ENCODE measurements around the gene TMEM31. TPM values are rescaled to one million over a fixed set of nuclear protein-coding genes. Genes with fewer than 3 reads are reported as not detected.
A peak's percentile ranks its signal among the peaks of the same experiment; 100 is the strongest.

TMEM31 gene
- total and polyA plus RNA-seq, 9 of the 15 experiments (the other 6 are each of a cell fraction or from before 2014, with no cell fraction given), result 0.18 TPM; not detected in 8

DNA sequence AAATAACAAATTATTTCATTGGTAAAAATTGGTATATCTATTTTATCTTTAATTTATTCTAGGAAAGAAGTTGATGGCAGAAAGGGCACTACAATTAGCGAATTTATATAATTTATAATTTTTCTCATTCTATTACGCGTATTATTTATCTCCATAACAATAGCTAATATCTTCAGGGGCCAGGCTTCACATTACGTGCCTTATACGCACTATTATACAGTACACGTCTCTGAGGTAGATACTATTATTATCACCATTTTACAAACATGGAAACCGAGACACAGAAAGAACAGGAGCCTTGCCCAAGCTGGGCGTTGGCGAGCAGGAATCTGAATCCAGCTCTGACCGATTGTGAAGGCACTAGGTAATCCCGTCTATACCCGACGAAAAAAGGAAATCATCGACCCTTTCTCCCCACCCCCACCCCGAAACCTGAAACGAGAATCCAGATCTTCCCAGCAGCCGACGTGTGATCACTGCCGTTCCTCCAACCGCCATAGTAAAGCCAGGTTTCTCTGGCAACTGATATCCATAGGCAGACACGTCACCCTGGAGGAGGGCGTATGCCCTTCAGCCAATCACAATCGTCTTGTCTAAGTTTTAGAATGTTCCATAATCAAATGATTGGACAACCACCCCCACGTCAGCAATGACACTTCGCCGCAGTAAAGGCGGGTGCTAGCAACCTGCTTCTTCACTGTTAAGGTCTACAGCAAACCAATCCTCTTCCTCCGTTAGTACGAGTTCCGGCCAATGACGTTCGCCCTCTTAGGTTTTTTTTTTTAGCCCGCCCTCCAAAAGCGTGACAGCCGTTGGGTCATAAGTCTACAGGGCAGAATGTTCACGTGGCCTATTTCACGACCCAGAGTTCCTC, 24.3 kb upstream of the TMEM31 start, which contains the start of gene MORF4L2 (continued):
- TF ChIP-seq CSDE1 (IDR thresholded peaks at IDR 0.05) (peak in 1 of 2 experiments; percentile 52; a peak in 1 of 4 replicates), CCAR2 (IDR thresholded peaks at IDR 0.05; ENCODE audit: low read depth, low read length) (no peak), MAFG (tag; conservative IDR thresholded peaks at IDR 0.05) (no peak), EWSR1 (IDR thresholded peaks at IDR 0.05; ENCODE audit: borderline replicate concordance, low read depth, partially characterized antibody) (no peak), ARID2 (IDR thresholded peaks at IDR 0.05) (no peak), HNRNPL (IDR thresholded peaks at IDR 0.05; ENCODE audit: low read depth, low read length) (no peak), SMAD1 (IDR thresholded peaks at IDR 0.05; ENCODE audit: low read depth, low read length, partially characterized antibody) (peak; percentile 88), C11orf30 (IDR thresholded peaks at IDR 0.05; ENCODE audit: low read depth) (no peak), ZNF395 (CRISPR knock-in tag; IDR thresholded peaks at IDR 0.05) (no peak), SPI1 (IDR thresholded peaks at IDR 0.05; ENCODE audit: borderline replicate concordance, low read depth, low read length) (no peak), RBM34 (IDR thresholded peaks at IDR 0.05; ENCODE audit: borderline replicate concordance, insufficient read depth, low read length) (no peak), PHB2 (IDR thresholded peaks at IDR 0.05; ENCODE audit: low read depth) (no peak), SNRNP70 (optimal IDR thresholded peaks at IDR 0.05; ENCODE audit: low read depth, low read length) (no peak), ZNF174 (CRISPR knock-in tag; IDR thresholded peaks at IDR 0.05) (no peak), USF1 (CRISPR knock-in tag; IDR thresholded peaks at IDR 0.05) (peak; percentile 61), ZNF584 (CRISPR knock-in tag; IDR thresholded peaks at IDR 0.05; ENCODE audit: low read depth) (no peak), CC2D1A (IDR thresholded peaks at IDR 0.05) (peak; percentile 69; the same call in 1 of the 2 replicates), NUFIP1 (IDR thresholded peaks at IDR 0.05; ENCODE audit: partially characterized antibody) (no peak), ZFP30 (CRISPR knock-in tag; IDR thresholded peaks at IDR 0.05; ENCODE audit: borderline replicate concordance) (no peak), CBX2 (IDR thresholded peaks at IDR 0.05; ENCODE audit: insufficient read depth, low read length, poor library complexity, severe bottlenecking) (no peak)
- TF ChIP-seq, protein P1, sequence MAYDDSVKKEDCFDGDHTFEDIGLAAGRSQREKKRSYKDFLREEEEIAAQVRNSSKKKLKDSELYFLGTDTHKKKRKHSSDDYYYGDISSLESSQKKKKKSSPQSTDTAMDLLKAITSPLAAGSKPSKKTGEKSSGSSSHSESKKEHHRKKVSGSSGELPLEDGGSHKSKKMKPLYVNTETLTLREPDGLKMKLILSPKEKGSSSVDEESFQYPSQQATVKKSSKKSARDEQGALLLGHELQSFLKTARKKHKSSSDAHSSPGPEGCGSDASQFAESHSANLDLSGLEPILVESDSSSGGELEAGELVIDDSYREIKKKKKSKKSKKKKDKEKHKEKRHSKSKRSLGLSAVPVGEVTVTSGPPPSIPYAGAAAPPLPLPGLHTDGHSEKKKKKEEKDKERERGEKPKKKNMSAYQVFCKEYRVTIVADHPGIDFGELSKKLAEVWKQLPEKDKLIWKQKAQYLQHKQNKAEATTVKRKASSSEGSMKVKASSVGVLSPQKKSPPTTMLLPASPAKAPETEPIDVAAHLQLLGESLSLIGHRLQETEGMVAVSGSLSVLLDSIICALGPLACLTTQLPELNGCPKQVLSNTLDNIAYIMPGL (CRISPR knock-in tag; IDR thresholded peaks at IDR 0.05), result no peak
- TF ChIP-seq, protein P2, sequence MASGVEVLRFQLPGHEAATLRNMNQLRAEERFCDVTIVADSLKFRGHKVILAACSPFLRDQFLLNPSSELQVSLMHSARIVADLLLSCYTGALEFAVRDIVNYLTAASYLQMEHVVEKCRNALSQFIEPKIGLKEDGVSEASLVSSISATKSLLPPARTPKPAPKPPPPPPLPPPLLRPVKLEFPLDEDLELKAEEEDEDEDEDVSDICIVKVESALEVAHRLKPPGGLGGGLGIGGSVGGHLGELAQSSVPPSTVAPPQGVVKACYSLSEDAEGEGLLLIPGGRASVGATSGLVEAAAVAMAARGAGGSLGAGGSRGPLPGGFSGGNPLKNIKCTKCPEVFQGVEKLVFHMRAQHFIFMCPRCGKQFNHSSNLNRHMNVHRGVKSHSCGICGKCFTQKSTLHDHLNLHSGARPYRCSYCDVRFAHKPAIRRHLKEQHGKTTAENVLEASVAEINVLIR (CRISPR knock-in tag; IDR thresholded peaks at IDR 0.05), result peak; percentile 61
- TF ChIP-seq, protein P3, sequence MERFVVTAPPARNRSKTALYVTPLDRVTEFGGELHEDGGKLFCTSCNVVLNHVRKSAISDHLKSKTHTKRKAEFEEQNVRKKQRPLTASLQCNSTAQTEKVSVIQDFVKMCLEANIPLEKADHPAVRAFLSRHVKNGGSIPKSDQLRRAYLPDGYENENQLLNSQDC (CRISPR knock-in tag; IDR thresholded peaks at IDR 0.05), result no peak

All from K562 (cell line).